HL-60 (cell line): ENCODE data around the gene RPN2.

Experiments used
- DNase-seq, 2 experiments: peaks; one replicate each; pipeline ENCODE4 v3.0.0-alpha.2; 2010 to 2020; ENCODE audit warnings: low read depth in 1 of 2, low spot score in 1 of 2
- H3K27ac ChIP-seq: fragments of 250-450 bp; sonication (Bioruptor Pico); replicated peaks from 2 replicates; pipeline ENCODE4 v1.5.1; 2020; ENCODE audit warnings: mild to moderate bottlenecking, moderate library complexity
- H3K27me3 ChIP-seq: fragments of 250-450 bp; sonication (Bioruptor Pico); 2 replicates; pipeline ENCODE4 v1.5.1; 2021; ENCODE audit warnings: mild to moderate bottlenecking, moderate library complexity; ENCODE audit not compliant: insufficient read depth, poor library complexity, severe bottlenecking
- H3K4me3 ChIP-seq: replicated peaks from 2 replicates; pipeline ENCODE4 v1.5.1; 2011; ENCODE audit warnings: mild to moderate bottlenecking, control low read depth, low read length; ENCODE audit not compliant: insufficient read depth
- CTCF ChIP-seq: IDR thresholded peaks from one replicate; pipeline ENCODE4 v1.5.1; 2011; ENCODE audit warnings: low read length, control low read depth, inconsistent platforms; ENCODE audit not compliant: insufficient read depth
- GABPA ChIP-seq: IDR thresholded peaks from 2 replicates; pipeline ENCODE4 v1.6.1; 2012; ENCODE audit warnings: low read depth
- POLR2AphosphoS5 ChIP-seq: IDR thresholded peaks from 2 replicates; pipeline ENCODE4 v1.6.1; 2012; ENCODE audit warnings: low read depth
- REST ChIP-seq: IDR thresholded peaks from 2 replicates; pipeline ENCODE4 v1.6.1; 2012; ENCODE audit warnings: low read depth; ENCODE audit not compliant: insufficient replicate concordance
- SPI1 ChIP-seq: IDR thresholded peaks from 2 replicates; pipeline ENCODE4 v1.6.1; 2012; ENCODE audit warnings: low read depth, mild to moderate bottlenecking, borderline replicate concordance

RPN2 gene

DNA sequence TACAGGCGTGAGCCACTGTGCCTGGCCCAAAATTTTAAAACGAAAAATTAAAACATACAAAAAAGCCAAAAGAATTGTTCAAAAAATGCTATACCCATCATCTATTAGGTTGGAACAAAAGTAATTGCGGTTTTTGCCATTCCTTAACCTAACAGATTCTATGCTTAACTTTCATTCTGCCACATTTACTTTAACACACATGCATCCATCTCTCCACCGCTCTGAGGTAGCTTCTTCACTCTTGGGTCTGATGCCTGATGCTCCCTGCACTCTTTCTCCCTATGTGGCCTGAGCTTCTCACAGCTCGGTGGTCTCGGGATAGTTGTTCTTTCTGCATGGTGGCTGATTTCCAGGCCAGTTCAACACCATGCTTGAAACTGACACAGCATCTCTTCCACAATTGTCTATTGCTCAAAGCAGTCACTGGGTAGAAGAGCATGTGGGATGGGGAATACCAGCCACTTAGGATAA is 105.6 kb downstream of the RPN2 start:
- no peak for DNase-seq
- TF ChIP-seq SPI1, result no peak
- no peak for TF ChIP-seq POLR2AphosphoS5
- no peak for TF ChIP-seq REST
- no peak for TF ChIP-seq CTCF
- no peak for TF ChIP-seq GABPA
- H3K27me3 ChIP-seq, result no peaks in the 10 kb centered on the region
- no peak overlapping the region for H3K27ac ChIP-seq
- no peak overlapping the region for H3K4me3 ChIP-seq

- Histone ChIP-seq H3K27ac (no peak overlapping the region), H3K4me3 (no peak overlapping the region), H3K27me3 (no peaks in the 10 kb centered on the region)
- TF ChIP-seq SPI1 (no peak), GABPA (no peak), CTCF (no peak), POLR2AphosphoS5 (no peak), REST (no peak)
- no peak for DNase-seq
Observed at GRCh38 chr20:37285664-37286374, 106.7 kb downstream of the RPN2 start.

GRCh38 chr20:37288091-37288490 is 109.0 kb downstream of the RPN2 start:
- Histone ChIP-seq H3K27ac (peak overlapping the region; percentile 92), H3K4me3 (no peak overlapping the region), H3K27me3 (no peaks in the 10 kb centered on the region)
- DNase-seq, result peak in 1 of 2 experiments; percentile 53
- TF ChIP-seq REST (no peak), SPI1 (peak; percentile 45; the same call in 1 of the 2 replicates)
